Measurements from ENCODE around the gene CES5A.

- TF ChIP-seq CTCF (conservative IDR thresholded peaks at IDR 0.05) (no peak), ZFX (IDR thresholded peaks at IDR 0.05) (no peak)
Measured at GRCh38 chr16:55912022-55912421, 36.8 kb upstream of the CES5A start.

All from C4-2B (cell line).